ENCODE data around the gene ARHGEF10L.

ARHGEF10L gene

DNA sequence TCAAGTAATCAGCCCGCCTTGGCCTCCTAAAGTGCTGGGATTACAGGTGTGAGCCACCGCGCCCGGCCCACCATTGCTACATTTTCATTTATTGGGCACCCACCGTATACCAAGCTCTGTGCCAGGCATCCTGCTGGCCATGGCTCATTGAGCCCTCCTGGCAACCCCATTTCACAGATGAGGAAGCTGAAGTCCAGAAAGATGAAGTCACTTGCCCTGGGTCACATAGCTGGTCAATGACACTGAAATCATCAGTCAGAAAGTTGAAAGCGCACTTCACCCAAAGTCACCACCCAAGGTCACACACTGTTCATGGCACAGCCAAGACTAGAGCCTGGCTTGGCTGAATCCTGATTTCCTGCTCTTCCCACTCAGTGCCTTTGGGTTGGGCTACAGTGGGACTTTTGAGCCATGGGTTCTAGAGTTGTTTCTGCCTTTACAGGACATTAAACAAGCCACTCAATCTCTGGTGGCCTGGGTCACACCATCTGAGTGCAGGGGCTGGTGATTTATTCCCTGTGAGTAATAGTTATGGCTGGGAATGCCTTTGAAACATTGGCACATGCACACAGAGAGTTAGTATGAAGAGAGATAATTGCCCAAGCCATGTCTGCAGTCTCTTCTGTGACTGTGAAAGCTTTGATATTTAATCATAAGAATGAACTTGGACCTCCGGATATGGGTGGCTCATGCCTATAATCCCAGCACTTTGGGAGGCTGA, 16.0 kb upstream of the ARHGEF10L start:
- no peak for DNase-seq

DNA sequence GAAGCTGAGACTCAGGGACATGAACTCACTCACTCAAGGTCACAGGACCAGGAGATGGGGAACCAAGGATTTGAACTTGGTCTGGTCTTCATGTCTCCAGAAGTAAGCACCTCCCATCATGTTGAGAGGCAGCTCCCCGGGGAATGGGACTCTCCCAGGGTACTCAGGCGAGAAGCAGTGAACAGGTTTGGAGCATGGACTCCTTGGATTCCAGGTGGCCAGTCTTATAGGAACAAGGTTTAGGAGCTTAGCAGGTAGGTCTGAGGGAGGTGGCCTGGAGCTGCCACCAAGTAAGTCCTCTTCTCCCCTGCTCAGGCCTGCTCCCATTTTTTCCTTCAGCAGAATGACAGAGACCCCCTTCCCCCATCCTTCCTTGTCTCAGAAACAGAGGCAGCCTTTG, 14.9 kb upstream of the ARHGEF10L start:
- no peak for DNase-seq

DNA sequence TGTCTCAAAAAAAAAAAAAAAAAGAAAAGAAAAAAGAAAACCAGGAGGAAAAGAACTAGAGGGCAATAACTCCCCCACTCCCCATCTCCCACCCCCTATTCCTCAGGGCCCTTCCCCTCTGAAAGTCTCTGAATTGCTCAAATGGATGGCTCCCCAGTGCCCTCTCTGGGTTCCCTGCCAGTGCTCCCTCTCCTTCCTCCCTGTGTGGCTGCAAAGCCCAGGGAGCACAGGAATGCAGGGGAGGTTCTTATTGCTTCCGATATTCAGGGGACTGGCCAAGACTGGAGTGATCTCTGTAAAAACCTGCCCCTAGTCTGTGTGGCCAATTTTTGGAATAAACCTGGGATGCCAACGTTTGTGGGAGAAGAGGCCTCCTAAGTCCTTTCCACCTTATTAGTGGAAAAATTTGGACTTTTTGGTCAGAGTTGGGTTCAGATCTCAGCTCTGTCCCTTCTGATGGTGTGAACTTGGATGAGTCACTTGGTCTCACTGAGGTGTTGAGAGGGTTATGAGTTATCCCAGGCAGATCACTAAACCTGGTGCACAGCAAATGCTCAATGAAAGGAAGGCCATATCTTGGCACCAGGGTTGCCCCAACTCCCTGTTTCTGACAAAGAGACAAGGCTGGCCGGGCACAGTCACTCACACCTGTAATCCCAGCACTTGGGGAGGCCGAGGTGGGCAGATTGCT, 13.4 kb upstream of the ARHGEF10L start:
- no peak for DNase-seq

DNA sequence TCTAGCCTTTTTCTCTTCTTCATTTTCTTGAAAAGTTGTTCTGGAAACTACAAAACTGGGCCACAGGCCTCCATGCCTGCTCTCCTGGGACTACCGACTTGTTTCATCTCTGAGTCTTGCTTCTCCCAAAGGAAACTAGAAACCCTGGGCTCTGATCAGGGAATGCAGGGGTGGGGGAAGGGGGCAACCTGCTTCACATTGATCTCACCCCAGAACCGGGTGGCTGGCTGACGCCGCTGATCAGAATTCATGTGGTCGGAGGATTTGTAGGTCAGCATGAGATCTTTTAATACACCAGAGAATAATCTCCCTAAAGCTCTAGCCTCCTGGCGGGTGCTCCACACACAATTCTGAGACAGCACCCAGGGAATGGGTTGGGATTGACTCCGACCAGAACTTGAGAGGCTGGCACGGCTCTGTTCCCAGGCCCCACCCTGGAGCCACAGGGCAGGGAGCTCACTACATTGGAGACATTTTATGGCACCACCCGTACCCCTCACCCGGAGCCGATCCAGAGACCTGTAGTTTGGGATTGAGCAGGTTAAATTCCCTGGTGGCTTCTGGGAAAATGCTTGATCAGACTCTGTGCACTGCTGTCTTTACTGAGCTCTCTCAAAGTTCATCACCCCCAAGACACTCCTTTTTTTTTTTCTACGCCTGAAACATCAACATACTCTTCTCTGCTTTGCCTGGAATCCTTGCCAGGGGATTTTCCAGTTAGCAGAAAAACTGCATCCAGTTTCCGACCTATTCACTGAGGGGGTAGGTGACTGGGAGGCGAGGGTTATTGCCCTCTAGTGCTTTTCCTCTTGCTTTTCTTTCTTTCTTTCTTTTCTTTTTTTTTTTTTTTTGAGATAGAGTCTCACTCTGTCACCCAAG, 12.2 kb upstream of the ARHGEF10L start:
- DNase-seq, result no peak

DNA sequence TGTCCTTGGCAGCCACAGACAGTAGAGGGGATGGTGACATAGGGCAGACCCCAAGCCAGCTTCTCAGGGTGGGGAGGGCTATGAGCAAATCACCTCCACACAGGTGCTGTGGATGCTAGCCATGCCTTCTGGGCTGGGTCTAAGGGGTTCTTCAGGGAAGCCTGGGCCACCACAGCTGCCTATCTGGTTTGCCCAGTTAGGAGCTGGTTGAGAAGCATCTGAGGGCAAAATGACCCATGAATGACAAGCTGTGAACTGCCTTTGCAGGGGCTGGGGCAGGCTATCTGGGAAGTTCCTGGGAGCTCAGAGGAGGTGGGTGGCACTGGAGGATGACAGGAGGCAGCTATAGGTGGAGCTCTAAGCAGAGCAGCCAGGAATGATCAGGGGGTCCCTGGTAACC, 10.1 kb upstream of the ARHGEF10L start:
- no peak for DNase-seq

DNA sequence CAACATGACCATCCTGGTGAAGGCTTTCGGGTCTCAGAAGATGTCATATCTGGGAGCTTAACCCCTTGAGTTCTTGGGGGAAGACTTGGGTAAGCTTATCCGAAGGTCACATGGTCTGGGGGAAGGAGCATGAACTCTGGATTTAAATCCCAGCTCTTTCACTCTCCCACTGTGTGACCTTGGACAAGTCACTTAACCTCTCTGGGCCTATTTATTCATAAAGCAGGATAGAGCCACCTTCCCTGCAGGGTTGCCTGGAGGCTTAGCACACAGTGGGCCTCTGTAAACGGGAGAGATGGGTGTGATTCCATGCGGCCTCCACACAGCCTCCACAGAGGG, 8.2 kb upstream of the ARHGEF10L start:
- no peak for DNase-seq

DNA sequence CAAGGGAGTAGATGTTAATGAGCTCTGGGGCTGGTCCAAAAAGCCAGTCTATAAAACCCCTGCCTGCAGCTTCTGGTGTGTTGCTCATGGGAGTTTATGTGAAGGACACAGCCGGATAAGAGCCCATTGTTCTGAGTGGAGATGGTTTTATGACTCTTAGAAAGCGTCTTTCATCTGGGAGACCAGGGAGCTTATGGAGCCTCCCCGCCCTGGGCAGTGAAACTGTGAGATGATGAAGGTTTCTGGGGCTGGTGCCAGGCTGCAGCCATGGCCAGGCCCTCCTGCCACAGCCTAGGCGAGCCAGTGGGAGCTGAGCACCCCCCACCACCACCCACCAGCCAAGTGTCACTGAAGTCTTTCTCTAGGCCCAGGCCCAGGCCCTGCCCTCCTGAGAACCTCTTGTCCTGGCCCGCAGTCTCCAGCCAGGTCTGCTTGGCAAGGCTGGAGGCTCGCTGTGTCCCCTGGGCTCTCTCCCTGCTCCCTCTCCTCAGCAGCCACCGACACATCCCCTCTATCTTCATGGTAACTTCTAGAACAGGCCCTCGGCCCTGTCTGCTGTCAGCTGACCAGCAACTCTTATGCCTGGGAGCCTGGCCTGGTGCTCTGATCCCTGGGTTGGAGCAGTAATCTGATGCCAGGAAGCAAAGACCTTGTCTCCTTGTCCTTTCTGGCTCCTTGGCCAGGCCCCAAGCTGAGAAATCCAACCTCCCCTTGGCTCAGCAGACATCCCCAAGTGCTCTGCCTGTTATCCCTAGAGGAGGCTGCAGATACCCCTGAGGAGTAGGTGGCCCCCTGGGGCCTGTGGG, 7.6 kb upstream of the ARHGEF10L start:
- no peak for DNase-seq

DNA sequence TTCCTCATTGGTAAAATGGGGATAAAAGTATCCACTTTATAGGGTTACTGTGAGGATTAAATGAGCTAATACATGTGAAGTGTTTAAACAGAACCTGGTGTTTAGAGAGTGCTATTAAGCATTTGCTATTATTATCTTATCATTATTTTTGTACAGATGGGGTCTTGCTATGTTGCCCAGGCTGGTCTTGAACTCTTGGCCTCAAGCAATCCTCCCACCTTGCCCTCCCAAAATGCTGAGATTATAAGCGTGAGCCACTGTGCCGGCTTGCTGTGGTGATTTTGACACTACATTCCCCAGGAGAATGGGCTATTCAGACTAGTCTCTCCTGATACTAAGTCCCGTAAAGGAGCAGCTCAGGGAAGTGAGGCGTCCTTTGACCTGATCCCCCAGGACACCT, 6.3 kb upstream of the ARHGEF10L start:
- no peak for DNase-seq

DNA sequence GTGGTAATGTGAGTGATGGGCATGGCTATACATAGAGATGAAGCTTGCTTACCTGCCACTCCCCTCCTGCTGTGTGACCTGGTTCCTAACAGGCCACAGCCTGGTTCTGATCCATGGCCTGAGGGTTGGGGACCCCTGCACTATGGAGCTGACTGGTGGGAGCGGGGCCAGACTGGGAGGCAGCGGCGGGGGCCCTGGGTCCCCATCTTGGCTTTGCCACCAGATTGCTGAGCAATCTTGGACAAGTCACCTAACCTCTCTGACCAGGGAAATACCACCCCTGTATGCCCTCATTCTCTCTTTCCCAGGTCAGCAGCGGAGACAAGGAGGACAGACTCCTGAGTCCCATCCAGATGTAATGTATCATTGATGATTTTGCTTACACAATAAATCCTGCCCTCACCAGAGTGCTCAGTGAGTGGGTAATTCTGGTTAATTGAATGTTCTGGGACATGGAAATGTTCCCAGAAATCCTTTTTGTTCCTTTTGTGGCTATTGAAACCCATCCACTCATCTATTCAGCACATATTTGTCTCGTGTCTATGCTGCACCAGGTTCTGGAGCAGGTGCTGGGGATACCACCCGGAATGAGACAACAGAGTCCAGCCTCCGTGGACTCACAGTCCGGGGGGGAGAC, 4.1 kb upstream of the ARHGEF10L start:
- no peak for DNase-seq

DNA sequence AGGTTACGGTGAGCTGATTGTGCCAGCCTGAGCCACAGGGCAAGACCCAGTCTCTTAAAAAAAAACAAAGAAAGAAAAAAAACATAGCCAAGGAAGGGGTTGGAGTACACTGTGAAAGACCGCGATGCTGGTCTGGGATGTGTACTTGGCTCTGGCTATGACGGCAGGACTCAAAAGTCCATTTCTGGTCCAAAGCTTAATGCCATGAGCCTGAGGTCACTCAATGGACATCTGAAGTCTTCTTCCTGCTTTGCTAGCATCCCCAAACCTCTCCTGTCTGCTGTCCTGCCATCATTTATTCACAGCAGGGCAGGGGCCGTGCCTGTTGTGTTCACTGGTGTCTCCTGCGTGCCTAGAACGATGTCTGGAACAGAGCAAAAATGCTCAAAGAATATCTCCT, 1.5 kb upstream of the ARHGEF10L start:
- DNase-seq, result no peak

DNA sequence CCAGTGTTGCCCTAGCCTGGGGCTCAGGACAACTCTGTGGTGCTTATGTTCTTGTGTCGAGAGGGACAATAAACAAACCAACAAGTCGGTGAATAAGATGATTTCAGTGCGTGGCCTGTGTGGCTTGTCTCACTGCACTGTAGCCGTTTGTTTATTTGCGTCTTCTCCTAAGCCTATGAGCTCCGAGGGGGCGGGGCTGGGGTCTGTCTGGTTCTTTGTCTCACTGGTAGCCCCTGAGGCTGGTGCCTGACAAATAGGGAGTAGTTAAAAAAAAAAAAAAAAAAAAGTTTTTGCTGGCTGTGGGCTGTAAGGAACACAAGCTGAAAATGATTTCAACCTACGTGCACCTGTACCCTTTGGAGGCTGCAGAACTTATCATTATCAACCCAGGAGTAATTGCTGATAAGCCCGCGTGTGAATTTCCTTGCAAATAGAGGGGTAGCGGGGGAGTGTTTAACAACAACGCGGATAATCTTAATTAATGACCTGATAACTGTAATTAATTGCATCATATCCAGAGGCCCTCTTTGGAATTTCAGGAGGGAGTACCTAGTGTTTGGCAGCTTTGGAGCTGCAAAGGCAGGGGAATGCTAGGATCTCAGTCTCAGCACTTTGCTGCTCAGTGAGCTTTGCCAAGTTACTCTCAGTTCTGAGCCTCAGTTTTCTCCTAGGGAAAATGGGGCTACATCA, 925 bp upstream of the ARHGEF10L start:
- no peak for DNase-seq

DNA sequence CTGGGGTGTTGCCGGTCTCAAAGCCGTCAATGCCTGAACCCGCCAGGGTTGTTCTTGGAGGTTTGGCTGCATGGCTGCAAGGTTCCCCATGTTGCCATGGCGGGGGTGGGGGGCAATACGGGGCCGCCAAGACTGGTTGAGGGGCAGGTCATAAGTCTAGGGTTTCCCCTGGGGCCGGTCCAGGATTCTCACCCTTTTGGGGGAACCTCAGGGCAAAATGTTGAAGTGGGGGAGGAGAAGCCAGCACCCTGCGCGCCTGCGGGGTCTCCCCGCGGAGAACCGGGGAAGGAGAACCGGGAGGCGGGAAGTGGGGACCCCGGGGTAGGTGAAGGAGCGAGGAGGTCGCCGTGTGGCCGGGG, 401 bp upstream of the ARHGEF10L start:
- no peak for DNase-seq

DNA sequence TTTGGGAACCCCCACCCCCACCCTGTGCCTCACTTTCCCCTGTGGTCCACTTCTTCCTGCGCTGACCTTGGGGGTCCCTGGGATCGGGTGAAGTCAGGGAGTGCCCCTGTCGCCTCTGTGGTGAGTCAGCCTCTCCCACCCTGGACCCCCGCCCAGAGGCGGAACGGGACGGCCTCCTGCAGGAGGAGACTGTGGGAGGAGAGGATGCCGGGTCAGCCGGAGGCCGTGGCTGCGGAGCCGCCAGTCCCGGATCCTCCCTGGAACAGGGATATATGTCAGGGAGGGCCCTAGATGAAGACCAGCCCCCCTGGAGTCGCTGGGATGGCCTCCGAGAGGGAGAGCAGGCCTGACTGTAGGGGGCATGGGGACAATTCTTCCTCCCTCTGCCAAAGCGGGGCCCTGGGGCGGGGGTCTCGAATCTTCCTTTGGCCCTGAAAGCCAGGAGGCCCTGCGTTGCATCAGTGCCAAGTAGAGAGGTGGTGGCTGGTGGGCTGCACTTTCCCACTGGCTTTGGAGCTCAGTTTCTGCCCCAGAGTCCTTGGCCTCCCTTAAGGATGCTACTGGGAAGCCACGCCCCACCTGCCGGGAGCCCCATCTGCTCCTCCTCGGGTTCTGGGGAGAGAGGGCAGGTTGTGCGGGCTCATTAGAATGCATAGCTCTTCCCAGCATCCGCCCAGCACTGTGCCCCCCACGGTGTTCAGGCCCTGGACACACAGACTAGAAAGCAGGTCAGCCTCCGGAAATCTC, 930 bp downstream of the ARHGEF10L start:
- no peak for DNase-seq

DNA sequence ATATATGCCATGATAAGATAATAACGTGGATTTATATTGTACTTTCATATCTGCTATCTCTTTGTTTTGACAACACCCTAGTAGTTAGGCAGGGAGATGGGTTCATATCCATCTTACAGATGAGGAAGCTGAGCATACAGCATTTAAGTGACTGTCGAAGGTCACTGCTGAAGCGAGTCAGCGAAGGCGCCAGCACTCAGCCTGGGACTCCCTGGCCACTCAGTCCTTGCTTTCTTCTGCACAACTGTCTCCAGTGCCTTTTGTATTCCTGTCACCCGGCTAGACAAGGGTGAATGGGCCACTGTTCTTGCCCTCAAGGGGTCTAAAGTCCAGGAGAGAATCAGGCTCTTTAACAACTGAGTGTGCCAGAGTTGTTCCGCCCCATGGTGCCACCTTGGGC, 3.1 kb downstream of the ARHGEF10L start:
- peak; percentile 42 for DNase-seq

DNA sequence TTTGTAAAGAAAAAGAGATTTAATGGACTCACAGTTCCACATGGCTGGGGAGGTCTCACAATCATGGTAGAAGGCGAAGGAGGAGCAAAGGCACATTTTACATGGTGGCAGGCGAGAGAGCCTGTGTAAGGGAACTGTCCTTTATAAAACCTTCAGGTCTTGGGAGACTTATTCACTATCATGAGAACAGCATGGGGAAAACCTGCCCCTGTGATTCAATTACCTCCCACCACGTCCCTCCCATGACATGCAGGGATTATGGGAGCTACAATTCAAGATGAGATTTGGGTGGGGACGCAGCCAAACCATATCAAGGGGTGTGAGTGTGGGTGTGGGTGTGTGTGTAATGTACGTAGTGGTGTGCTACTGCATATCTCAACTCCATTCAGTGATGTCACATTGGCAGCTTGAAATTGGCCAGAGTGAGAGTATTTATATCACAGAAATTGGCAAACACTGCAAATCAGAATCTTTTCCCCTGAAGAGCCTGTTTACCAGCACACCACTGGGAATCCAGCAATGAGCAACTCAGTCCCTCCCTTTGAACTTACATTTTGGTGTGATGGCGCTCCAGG, 5.4 kb downstream of the ARHGEF10L start:
- peak; percentile 42 for DNase-seq

DNA sequence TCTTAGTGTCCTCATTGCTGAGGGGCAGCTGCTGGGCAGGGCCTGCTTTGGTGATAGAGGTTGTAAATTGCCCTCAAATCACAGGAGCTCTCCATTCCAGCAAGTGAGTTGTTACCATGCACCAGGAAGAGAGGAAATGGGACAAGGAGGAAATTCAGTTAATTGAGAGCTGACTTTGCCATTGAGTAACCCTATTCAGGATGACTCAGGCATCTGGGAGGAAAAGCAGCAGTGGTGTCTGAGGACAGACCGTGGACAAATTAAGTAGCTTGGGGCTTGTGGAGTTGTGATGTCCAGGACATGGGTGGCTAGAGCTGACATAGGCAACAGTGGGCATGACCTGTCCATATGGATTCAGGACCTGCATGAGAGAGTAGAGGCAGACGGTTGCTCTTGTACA, 5.9 kb downstream of the ARHGEF10L start:
- DNase-seq, result peak; percentile 71

DNA sequence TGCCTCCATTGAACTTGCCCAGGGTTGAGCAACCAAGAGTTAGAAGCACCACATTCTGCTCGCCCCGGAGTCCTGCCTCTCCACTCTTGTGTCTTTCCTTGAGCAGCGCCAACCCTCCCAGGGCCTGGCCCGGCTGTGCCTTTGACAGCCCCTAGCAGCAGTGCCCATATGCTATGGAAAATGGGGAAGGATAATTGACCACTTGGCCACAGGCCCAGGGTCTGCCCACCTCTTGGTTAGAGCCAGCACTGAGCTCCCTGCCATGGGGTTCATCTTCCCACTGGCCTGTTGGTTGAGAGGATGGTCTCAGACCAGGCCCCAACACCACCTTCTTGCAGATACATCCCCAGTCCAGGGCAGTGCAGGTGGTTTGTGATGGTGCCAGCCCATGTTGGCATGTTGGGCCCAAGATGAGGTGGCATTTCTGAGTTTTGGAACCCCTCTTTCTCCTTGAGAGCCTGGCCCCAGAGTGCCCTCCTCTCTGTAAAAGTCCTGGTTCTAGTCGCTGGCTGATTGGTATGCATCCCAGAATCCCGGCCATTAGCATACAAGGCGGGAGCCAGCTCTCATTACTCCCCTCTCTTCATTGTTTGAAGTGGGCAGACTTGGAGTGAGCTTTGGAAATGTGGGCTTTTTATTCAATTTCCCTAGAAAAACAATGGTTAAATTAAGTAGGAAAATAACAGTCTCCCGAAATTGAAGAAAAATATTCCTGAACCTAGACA, 7.6 kb downstream of the ARHGEF10L start:
- DNase-seq, result no peak

DNA sequence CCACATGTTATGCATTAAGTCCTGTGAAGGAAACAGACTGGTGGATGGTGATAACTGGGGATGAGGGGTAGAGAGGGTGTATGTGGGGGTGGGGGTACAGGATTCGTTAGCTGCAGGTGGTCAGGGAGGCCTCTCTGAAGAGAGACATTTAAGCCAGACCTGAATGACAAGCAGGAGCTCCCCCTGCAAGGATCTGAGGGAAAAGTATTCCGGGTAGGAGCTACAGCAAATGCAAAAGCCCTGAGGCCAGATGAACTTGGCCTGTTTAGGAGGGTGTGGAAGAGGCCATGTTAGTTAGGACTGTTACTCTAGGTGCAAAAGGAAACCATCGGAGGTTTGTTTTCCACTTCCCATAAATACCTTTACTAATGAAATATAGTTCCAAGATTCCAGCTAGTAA, 9.9 kb downstream of the ARHGEF10L start:
- no peak for DNase-seq

DNA sequence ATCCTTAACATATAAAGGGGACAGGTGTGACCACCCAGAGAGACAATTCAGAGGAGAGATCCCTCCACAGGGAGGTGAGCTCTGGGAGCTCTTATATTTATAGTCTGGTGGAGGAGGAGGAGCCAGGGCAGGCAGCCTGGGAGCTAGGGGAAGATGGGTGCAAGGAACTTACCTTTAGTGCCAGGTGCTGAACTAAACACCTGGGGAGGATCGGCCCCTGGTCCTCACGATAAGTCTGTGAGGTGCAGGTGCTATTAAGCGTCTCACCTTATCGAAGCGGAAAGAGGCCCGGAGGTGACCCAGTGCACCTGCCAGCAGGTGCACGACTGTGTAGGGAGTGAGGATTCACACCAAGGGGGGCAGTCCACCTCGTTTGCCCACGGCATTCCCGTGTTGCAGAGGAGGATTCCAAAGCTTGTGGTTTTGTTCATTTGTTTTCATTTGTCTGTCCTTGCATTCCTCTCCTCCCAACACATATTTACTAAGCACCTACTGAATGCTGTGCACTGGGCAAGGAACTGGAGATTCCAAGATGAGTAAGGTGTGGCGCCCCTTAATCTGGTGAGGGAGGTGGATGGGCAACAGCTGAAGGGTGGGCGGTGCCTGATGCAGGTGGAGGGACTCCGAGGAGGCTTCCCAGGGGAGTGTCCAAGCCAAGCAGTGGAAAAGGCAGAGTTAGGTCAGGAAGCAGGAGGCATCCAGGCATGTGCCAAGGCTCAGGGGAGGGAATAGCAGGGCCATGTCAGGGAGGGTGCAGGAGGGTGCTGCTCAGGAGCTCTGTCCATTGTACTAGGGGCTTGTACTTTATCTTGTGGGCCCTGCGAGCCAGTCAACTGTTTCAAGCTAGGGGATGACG, 11.5 kb downstream of the ARHGEF10L start:
- no peak for DNase-seq
